ENCODE measurements around the gene ANKRD10.
"Not testable (repeated sequence)": the region's sequence is repeated elsewhere in the genome, so short reads cannot be mapped to it uniquely, and the experiment has no call there.

ANKRD10 gene

GRCh38 chr13:110915057-110915873, at the start of gene ANKRD10:
Gene ANKRD10, minus strand, starts transcription at chr13:110915069. Its CDS starts 135 bp downstream, at chr13:110914934.
- DNase-seq: peak; percentile 100

DNA sequence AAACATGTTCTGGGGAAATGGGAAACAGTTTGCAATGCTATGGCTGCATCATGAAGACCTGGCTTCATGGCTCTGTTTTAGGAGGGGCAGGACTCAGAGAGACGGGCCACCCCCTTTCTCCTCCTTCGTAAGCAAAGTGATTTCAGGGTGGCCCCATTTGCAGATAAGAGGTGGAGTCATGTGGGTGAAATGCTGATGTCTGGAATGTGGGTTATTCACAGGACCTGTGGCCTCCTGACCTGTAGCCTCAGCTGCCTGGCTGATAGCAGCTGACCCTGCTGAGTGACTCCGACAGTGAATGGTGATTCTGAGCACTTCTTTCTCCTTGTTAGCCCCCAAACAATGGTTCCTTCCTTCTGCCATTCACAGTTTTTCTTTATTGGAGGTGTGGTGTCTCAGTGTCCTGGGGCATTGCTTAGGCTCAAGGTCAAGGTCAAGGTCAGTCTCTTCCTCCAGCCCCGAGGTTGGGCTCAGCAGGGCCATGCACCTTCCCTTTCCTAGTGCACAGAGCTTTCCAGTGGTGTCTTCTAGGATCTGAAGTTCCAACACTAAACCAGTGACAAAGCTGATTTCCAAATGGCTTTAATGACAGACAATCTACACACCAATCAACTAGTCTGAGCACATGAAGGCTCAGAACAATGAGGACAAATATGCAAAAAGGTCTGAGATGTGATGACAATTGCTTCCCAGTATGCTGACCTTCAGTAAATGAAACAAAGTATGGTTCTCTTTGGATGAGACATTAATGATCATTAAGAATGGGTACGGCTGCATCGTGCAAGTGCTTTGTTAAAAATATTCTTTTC, 49.6 kb upstream of the ANKRD10 start:
- DNase-seq: no peak

DNA sequence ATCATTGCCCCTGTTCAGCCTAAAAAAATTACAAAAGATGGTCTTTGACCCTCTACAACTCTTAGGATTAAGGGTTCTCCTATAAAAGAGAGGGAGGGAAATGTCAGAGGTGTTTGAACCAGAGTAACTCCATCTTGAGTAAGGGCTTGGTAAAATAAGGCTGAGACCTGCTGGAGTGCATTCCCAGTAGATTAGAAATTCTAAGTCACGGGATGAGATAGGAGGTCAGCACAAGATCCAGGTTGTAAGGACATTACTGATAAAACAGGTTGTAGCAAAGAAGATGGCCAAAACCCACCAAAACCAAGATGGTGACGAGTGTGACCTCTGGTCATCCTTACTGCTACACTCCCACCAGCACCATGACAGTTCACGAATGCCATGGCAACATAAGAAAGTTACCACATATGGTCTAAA, 48.7 kb upstream of the ANKRD10 start:
- DNase-seq: no peak

DNA sequence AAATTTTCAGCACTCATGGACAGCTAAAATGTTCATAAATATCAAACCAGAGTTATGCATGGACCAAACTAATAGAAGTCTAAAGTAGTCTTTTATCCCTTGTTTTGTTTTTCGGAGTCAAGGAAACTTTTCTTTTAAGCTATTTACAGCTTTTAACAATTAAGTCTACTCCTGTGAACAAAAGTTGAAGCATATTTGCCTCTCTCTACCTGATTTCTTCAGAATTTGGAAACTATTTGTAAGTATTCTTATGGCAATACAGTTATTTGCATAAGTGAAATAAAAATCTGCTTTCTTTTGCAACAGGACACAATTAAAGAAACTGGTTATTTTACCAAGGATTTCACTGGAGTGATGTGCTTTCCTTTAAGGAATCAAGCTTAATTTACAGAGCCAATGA, 47.1 kb upstream of the ANKRD10 start:
- DNase-seq: no peak

DNA sequence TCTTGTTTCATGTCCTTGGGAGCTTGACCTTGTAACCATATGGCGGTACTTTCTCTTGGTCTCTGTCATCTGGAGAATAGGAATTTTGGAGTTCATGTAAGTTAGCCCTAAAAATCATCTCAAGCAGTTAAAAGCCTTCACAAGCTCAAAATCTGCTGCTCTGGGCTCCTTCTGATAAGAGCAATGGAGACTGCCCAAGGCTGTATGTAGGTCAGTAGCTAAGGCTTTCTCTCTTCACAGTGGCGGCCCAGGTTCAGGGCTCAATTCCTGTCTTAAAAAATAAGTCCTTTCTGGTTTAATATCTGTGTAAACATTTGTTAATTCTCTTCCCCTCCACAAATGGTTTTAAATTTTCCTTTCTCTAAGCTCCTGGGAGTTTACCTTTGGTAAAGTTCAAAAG, 45.3 kb upstream of the ANKRD10 start:
- no peak for DNase-seq

DNA sequence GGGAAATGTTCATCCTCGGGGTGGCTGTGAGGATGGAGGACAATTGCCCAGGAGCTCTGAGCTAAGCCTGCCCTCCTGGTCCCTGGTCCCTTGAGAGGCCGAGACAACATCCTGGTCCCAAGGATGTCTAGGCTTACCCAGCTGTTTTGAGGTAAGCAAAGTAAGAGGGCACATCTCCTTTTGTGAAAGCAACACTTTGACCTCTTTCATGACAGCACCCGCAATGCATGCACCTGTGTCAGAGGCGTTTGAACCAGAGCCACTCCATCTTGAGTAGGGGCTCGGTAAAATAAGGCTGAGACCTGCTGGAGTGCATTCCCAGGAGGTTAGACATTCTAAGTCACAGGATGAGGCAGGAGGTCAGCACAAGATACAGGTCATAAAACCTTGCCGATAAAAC, 43.1 kb upstream of the ANKRD10 start:
- no peak for DNase-seq

DNA sequence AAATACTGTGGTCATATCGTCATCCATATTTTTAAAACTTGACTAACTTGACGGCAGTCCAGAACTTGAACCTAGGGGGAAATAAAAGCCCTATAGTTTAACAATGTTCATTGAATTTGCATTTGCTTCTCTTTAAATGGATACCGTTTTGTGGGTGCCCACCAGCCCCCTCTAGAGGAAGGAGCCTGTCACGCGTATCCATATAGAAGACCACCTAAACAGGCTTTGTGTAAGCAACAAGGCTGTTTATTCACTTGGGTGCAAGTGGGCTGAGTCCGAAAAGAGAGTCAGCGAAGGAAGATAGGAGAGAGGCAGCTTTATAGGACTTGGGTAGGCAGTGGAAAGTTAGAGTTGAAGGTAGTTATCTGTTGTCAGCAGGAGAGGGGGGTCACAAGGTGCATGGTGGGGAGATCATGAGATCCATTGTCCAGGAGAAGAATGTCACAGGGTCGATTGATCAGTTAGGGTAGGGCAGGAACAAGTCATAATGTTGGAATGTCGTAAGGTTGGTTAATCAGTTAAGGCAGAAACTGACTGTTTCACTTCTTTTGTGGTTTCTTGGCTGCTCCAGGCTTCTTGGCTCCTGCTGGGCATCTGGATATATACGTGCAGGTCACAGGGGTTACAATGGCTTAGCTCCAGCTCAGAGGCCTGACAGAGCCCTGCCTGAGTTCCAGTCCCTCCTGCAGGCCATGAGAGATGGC, 42.5 kb upstream of the ANKRD10 start:
- DNase-seq: no peak

DNA sequence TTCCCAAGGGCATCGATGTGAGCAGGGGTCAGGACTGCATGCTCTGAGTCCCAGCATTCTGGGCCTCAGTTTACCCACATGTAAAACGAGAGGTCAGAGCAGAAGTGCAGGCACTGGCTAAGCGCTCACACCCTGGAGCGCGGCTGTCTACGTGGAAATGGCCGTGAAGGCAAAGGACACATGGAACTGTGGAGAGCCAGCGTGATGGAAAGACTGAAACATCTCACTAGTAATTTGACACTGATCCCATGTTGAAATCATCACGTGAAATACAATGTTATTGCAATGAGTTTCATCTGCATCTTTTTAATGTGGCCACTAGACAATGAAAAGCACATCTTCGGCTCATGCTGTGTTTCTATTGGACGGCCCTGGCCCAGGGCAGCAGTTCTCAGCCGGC, 41.3 kb upstream of the ANKRD10 start:
- not testable (repeated sequence) for DNase-seq

GRCh38 chr13:110955608-110956007, 40.7 kb upstream of the ANKRD10 start:
- DNase-seq: not testable (repeated sequence)

DNA sequence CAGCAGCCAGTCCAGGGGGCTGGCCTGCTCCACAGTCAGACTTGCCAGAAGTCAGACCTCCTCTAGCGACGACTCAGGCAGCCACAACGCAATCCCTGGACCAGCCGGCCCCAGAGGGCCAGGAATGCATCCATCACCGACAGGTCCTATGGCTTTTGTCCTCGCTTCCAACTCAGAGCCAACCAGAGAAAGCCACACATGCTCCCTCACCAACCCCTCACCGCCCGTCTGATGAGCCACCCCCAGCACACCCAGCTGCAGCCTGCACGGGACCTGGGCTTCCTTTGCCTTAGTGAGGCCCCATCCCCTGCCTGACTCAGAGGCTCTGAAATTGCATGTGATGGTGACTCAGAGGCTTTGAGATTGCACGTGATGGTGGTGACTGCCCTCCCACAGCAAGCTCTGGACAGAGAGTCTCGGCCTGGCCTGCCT, 40.2 kb upstream of the ANKRD10 start:
- not testable (repeated sequence) for DNase-seq

DNA sequence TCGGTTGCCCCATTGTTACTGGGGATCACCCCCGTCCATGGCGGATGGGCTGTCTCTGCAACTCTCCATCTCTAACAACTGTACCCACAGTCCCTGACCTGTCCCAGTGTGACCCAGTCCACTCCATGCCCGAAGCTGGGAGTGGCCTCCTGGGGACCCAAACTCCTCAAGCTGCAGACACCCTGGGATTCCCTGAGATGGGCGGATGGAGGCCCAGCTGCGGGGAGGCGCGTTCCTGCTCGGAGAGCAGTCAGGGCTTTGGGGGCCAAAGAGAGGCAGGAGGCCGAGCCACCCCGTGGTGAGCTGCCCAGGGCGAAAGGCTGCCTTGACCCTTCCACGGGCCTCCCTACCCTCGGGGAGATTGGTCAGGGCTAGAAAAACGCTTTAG, 39.7 kb upstream of the ANKRD10 start:
- DNase-seq: not testable (repeated sequence)

GRCh38 chr13:110953833-110954532, 39.1 kb upstream of the ANKRD10 start:
- no peak for DNase-seq

DNA sequence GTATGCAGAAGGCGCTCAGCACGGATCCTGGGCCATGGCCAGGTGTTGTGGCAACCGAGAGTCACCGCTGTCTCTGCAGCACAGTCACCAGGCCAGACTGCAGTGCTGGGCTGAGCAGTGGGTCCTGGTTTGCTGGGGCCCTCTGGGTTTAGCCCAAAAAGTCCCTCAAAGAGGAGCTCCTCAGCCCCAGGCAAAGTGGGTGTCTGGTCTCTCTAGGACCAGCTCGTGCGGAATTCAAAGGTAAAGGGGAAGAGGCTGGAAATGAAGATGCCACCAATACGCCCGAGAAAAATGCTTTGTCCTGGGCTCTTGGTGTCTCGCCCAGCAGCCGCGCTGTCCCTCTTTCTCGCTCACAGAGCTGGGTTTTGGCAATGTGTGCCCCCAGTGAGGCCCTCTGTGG, 38.5 kb upstream of the ANKRD10 start:
- no peak for DNase-seq

- DNase-seq: not testable (repeated sequence)
Observed at GRCh38 chr13:110952135-110952534, 37.3 kb upstream of the ANKRD10 start.

GRCh38 chr13:110950819-110951570, 36.1 kb upstream of the ANKRD10 start:
- DNase-seq: no peak

DNA sequence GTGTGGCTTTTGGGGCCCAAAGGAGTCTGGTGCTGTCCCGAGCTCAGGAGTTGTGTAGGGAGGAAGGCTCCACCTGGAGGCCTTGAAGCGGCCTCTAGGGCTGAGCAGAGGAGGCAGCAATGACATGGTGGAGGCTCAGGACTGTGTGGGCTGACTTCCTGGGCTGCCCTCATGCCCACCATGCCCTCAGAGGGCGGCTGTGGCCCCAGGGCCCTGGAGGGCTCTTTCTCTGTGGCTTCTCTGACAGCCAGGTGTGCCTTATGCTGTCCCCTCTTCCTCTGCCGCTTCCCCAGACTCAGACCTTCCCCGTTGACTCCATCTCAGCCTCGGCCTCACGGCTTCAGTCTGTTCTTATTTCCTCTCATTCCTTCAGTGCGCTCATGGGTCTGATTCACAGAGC, 35.5 kb upstream of the ANKRD10 start:
- DNase-seq: no peak

DNA sequence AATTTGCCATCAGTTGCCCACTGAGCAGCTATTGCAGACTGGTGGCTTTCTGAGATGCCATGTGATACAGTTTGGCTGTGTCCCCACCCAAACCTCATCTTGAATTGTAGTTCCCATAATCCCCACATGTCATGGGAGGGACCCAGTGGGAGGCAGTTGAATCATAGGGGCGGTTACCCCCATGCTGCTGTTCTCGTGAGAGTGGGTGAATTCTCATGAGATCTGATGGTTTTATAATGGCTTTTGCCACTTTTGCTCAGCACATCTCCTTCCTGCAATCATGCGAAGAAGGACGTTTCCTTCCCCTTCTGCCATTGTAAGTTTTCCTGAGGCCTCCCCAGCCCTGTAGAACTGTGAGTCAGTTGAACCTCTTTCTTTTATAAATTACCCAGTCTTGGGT, 34.8 kb upstream of the ANKRD10 start:
- no peak for DNase-seq

DNA sequence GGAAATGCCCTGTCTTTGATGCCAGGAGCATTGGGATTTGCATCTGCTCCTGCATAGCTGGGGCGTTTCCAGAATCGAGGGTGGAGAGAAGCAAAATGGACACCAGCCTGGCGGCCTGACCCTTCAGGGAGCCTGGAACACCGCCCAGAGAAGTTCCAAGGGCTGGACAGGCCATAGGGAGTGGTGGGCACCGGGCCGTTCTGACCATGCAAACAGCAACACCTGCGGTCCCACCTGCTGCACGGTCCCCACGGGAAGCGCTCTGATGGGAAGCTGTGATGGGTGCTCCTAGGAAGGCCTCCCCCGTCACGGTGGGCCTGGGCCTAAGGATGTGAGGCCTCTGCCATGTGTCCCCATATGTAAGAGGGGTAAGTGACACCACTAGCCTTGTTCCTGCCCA, 34.2 kb upstream of the ANKRD10 start:
- no peak for DNase-seq

DNA sequence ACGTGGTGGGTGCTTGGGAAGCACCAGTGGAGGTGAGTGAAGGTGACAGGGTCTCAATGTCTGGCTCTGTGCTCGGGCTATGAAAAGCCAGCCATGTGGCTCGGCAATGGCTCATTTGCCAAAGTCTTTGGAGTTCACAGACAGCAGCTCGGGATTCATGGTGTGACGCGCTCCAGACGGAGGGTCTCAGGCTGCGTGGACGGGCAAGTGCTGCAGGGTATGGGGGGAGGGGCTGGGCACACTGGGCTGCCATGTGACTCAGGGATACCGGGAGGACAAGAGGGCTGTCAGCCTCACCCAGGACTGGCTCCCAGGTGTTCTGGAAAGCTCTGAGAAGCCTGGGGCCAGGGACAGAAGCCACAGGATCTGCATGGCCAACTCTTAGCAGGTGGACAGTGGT, 32.5 kb upstream of the ANKRD10 start:
- DNase-seq: not testable (repeated sequence)

DNA sequence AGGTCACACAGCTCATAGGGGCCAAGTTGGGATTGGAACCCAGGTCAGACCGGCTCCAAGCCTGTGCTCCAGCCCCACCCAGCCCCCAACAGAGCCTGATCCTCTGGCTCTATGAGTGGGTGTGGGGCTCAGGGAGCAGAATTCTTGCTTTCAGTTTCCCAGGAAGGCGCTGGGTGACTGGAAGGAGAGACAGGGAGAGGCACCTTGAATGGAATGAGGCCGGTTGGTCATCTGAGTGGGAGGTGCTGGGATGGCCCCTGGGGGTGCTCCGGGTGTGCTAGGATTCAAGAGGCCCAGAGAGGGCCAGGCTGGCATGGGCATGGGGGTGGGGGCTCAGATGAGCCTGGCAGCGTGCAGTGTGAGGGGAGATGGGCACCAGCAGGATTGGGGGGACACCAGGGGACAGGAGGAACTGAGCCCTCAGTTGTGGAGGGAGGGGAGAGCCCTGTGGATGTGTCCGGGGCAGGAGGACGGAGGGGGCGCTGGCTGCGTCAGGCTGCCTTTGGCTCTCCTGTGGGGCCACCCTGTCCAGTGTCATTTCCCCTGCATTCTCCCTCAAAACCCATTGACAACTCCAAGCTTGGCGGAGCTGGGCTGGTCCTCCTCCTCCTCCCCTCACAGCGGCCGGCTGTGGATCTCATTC, 31.2 kb upstream of the ANKRD10 start:
- no peak for DNase-seq

Data from DMS79 (cell line).